GM12878 (cell line): ENCODE measurements around the gene P3H1. TPM values are rescaled to one million over a fixed set of nuclear protein-coding genes. Genes with fewer than 3 reads are reported as not detected.
"Not testable (repeated sequence)": the region's sequence is repeated elsewhere in the genome, so short reads cannot be mapped to it uniquely, and the experiment has no call there.

Experiments used
- ATAC-seq: fragments of 200-7000 bp; cut with Tn5 transposase; 3 replicates; pipeline ENCODE4 v1.9.1; 2020; ENCODE audit warnings: mild to moderate bottlenecking, moderate library complexity
- BruUV-seq: library from RNA; stranded (reverse); fragments of 400-500 nt; replicated peaks from 2 replicates; lab custom pipeline; 2021; lab: Mats Ljungman, UMichigan
- CTCF ChIA-PET: fragments of 300-600 bp; sonication (Branson Sonifier 250); formaldehyde crosslinking; extraction: SDS; loops from one replicate; lab custom pipeline; 2021; ENCODE audit warnings: inconsistent platforms; lab: Yijun Ruan, JAX
- POLR2A ChIA-PET: fragments of 350-600 bp; formaldehyde crosslinking; extraction: SDS; loops from one replicate; lab custom pipeline; 2021; ENCODE audit warnings: inconsistent platforms; lab: Charles Lee
- RAD21 ChIA-PET: fragments of 300-600 bp; sonication (Branson Sonifier 250); formaldehyde crosslinking; loops from one replicate; lab custom pipeline; 2023; ENCODE audit warnings: antibody characterized with exemption; ENCODE audit not compliant: unreplicated experiment; lab: Charles Lee
- SMC1A ChIA-PET: fragments of 300-600 bp; sonication (Branson Sonifier 250); formaldehyde crosslinking; loops from one replicate; lab custom pipeline; 2023; ENCODE audit not compliant: unreplicated experiment, uncharacterized antibody; lab: Charles Lee
- DNase-seq: peaks from one replicate; pipeline ENCODE4 v3.0.0-alpha.2; 2011; ENCODE audit warnings: low read depth, low spot score
- FAIRE-seq: peaks from 3 replicates; lab custom pipeline; 2011; peaks lifted over from hg19 to GRCh38; lab: Jason Lieb, UNC
- H2AFZ ChIP-seq: 2 replicates; pipeline ENCODE4 v1.6.0; 2011; ENCODE audit warnings: low read depth, low read length, control low read depth; ENCODE audit not compliant: control insufficient read depth
- H3K27ac ChIP-seq: 2 replicates; pipeline ENCODE4 v1.5.1; 2011; ENCODE audit warnings: control low read depth; ENCODE audit not compliant: control insufficient read depth, insufficient read depth
- H3K27me3 ChIP-seq, 2 experiments: replicated peaks in 1 of 2; 2 replicates each; pipeline versions ENCODE4 v1.6.0 to v1.6.1; 2011; ENCODE audit warnings: low read length in 1 of 2; ENCODE audit not compliant: control insufficient read depth in 2 of 2, insufficient read depth in 2 of 2
- H3K36me3 ChIP-seq, 2 experiments: 2 replicates each; pipeline ENCODE4 v1.5.1; 2011; ENCODE audit warnings: low read length in 1 of 2; ENCODE audit not compliant: control insufficient read depth in 2 of 2, insufficient read depth in 2 of 2
- H3K4me1 ChIP-seq: 2 replicates; pipeline ENCODE4 v1.6.1; 2011; ENCODE audit warnings: mild to moderate bottlenecking, low read length, moderate library complexity, mixed read lengths; ENCODE audit not compliant: control insufficient read depth, insufficient read depth
- H3K4me2 ChIP-seq: 2 replicates; pipeline ENCODE4 v1.6.0; 2011; ENCODE audit warnings: control low read depth; ENCODE audit not compliant: control insufficient read depth, insufficient read depth
- H3K4me3 ChIP-seq: fragments of 200-600 bp; sonication (generic); 2 replicates; pipeline ENCODE4 v1.5.1; 2016
- H3K79me2 ChIP-seq: 2 replicates; pipeline ENCODE4 v1.6.0; 2011; ENCODE audit warnings: low read length; ENCODE audit not compliant: control insufficient read depth, insufficient read depth
- H3K9ac ChIP-seq: 2 replicates; pipeline ENCODE4 v1.8.0; 2011; ENCODE audit warnings: low read length, control low read depth, mixed read lengths; ENCODE audit not compliant: control insufficient read depth, insufficient read depth
- H3K9me3 ChIP-seq: replicated peaks from 3 replicates; pipeline ENCODE4 v1.5.1; 2011; ENCODE audit warnings: mild to moderate bottlenecking, low read length; ENCODE audit not compliant: control insufficient read depth, insufficient read depth
- H4K20me1 ChIP-seq: 2 replicates; pipeline ENCODE4 v1.6.0; 2011; ENCODE audit not compliant: control insufficient read depth, insufficient read depth
- HDAC6 ChIP-seq: fragments of 200-600 bp; sonication (generic); IDR thresholded peaks from one replicate; pipeline ENCODE4 v1.8.0; 2017; ENCODE audit warnings: antibody characterized with exemption; ENCODE audit not compliant: unreplicated experiment
- MTA2 ChIP-seq: fragments of 450-650 bp; IDR thresholded peaks from 2 replicates; pipeline ENCODE4 v1.6.1; 2016; ENCODE audit warnings: low read depth, mild to moderate bottlenecking, moderate library complexity
- MXI1 ChIP-seq: fragments of 150-350 bp; IDR thresholded peaks from 2 replicates; pipeline ENCODE4 v1.6.1; 2011; ENCODE audit warnings: low read depth, mild to moderate bottlenecking, inconsistent platforms, low read length, improper control_type of control experiment
- TAF1 ChIP-seq: IDR thresholded peaks from 2 replicates; pipeline ENCODE4 v1.6.1; 2011; ENCODE audit warnings: mild to moderate bottlenecking, low read depth, low read length, borderline replicate concordance
- WGBS: methylation state at CpG from one replicate; pipeline ENCODE4 v1.1.6; 2016; ENCODE audit warnings: low lambda C conversion rate; ENCODE audit not compliant: insufficient replicate concordance, insufficient coverage; ENCODE audit errors: missing lambda C conversion rate; 5-methylcytosine and 5-hydroxymethylcytosine counted together
- in situ Hi-C: fragments of 300-500 bp; cut with MboI; formaldehyde crosslinking; loops from 9 replicates; pipeline ENCODE4 v1.14.3; 2018; ENCODE audit warnings: mixed read lengths
- intact Hi-C: fragments of 100-400 bp; cut with micrococcal nuclease; formaldehyde crosslinking; loops from one replicate; pipeline ENCODE4 v1.14.2; 2022; ENCODE audit not compliant: unreplicated experiment
- polyA plus RNA-seq, 11 experiments: library from polyadenylated mRNA; depleted of rRNA in 4 of 11; unstranded in 6 of 11; stranded (reverse) in 5 of 11; fragments of >200 nt; fragmentation: Nextera tagmentation in 4 of 11; fragmentation: Illumina TruSeq in 1 of 11; extraction: Ambion mirVana in 4 of 11; extraction: Trizol in 1 of 11; gene quantifications; 1 replicate in 1 of 11; 2 replicates in 10 of 11; pipeline versions ENCODE4 v1.2.1 to v1.2.3, GENCODE V29; 2011 to 2016; ENCODE audit warnings: inconsistent platforms in 2 of 11, missing spikeins in 2 of 11, low read depth in 1 of 11
- total RNA-seq, 4 experiments: library from RNA; depleted of rRNA in 3 of 4; stranded (reverse); fragments of >200 nt in 3 of 4; fragmentation: Illumina TruSeq in 1 of 4; extraction: Trizol in 1 of 4; gene quantifications; 2 replicates each; pipeline versions ENCODE4 v1.2.1 to v1.2.3, GENCODE V29; 2013 to 2021

Gene P3H1
- total and polyA plus RNA-seq, 10 of the 15 experiments (the other 5 are each of a cell fraction or from before 2014, with no cell fraction given): 0.72 to 42.4 (median 26.0) TPM

DNA sequence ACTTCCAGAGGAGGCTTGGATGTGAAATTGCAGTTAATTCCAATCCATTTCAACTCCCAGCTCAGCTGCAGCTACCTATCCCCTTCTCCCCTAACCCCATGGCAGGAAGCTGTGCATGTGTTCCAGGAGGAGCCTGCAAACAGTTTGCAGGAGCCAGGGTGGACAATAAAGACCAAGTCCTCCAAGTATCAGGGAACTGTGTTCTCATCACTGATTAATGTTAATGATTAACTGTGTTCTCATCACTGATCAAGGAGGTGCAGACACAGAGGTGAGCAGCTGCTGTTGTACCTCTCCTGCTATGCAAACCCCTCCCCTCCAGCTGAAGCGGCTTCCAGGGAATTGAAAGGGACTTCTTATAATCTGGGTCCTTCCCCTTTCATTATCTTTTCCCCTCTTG lies 46.0 kb downstream of the P3H1 start:
- BruUV-seq: no TSS peak
- 87% methylated on average over 1 of the region's 1 CpG for WGBS
- H3K4me1 ChIP-seq: no peaks in the 10 kb centered on the region
- SMC1A ChIA-PET: no interaction called here
- no peaks in the 10 kb centered on the region for H3K9me3 ChIP-seq
- POLR2A ChIA-PET: no interaction called here
- intact Hi-C loops: no loop called here
- RAD21 ChIA-PET: no interaction called here
- in situ Hi-C loops: no loop called here
- no peaks in the 10 kb centered on the region for H4K20me1 ChIP-seq
- no peaks in the 10 kb centered on the region for H3K27me3 ChIP-seq
- FAIRE-seq (no peak), ATAC-seq (no peak), DNase-seq (no peak)
- no peak overlapping the region for H2AFZ ChIP-seq
- no peak overlapping the region for H3K9ac ChIP-seq
- no peak overlapping the region for H3K27ac ChIP-seq
- H3K4me3 ChIP-seq: no peak overlapping the region
- no peak overlapping the region for H3K4me2 ChIP-seq
- H3K36me3 ChIP-seq: peaks cover 0 to under 1% of the 10 kb centered on the region in 2 experiments; a peak in 1 of 4 replicates
- TF ChIP-seq MTA2 (no peak), HDAC6 (no peak), MXI1 (no peak), TAF1 (no peak)
- H3K79me2 ChIP-seq: no peaks in the 10 kb centered on the region
- CTCF ChIA-PET: interaction anchor here (1.0 kb wide), 1 partner anchor 376 kb away, joined by 3 read pairs; no protein-coding TSS in a partner anchor

DNA sequence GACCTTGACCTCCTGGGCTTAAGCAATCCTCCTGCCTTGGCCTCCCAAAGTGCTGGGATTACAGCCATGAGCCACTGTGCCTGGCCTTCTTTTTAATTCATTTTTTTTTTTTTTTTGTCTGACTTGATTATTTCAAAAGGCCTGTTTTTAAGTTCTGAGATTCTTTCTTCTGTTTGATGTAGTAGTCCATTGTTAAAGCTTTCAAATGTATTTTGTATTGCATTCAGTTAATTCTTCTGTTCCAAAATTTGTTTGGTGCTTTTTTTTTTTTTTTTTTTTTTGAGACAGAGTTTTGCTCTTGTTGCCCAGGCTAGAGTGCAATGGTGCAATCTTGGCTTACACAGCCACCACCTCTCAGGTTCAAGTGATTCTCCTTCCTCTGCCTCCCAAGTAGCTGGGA lies 52.4 kb downstream of the P3H1 start:
- H2AFZ ChIP-seq, H3K4me3 ChIP-seq, FAIRE-seq, H3K36me3 ChIP-seq, H3K27me3 ChIP-seq, in situ Hi-C loops, H3K27ac ChIP-seq, H3K4me2 ChIP-seq, RAD21 ChIA-PET, H4K20me1 ChIP-seq, H3K9ac ChIP-seq, H3K4me1 ChIP-seq, ATAC-seq, H3K9me3 ChIP-seq, BruUV-seq, DNase-seq, intact Hi-C loops, H3K79me2 ChIP-seq, CTCF ChIA-PET: not testable (repeated sequence)
- ChIA-PET SMC1A (interaction anchor here (0.5 kb wide), 1 partner anchor 230 kb away, joined by 3 read pairs; no protein-coding TSS in a partner anchor), POLR2A (interaction anchor here (0.6 to 0.7 kb wide), 4 partner anchors 32 to 367 kb away, joined by 4 to 5 read pairs (median 4); no protein-coding TSS in a partner anchor)
